Gastroesophageal sphincter (tissue), 4 donors: Measurements from ENCODE around the gene ZNG1C. TPM values are rescaled to one million over a fixed set of nuclear protein-coding genes. Genes with fewer than 3 reads are reported as not detected.
"Not testable (repeated sequence)": the region's sequence is repeated elsewhere in the genome, so short reads cannot be mapped to it uniquely, and the experiment has no call there.

Experiments
- ATAC-seq: fragments of 150-250 bp; one replicate; pipeline ENCODE4 v1.9.1; 2016; ENCODE audit warnings: mild to moderate bottlenecking, moderate library complexity
- H3K27ac ChIP-seq, 4 donors: fragments of 200-600 bp; sonication (generic) in 3 of 4; 1 replicate in 3 of 4; 2 replicates in 1 of 4; pipeline ENCODE4 v1.5.1; 2016 to 2019
- H3K27me3 ChIP-seq: fragments of 200-600 bp; sonication (generic); one replicate; pipeline ENCODE4 v1.5.1; 2019
- H3K36me3 ChIP-seq, 2 donors: fragments of 200-600 bp; sonication (generic); one replicate each; pipeline ENCODE4 v1.5.1; 2019; ENCODE audit warnings: control low read depth in 1 of 2
- H3K4me1 ChIP-seq, 3 donors: fragments of 200-600 bp; sonication (generic); 1 replicate in 2 of 3; 2 replicates in 1 of 3; pipeline ENCODE4 v1.5.1; 2016 to 2019; ENCODE audit warnings: control low read depth in 2 of 3
- H3K4me3 ChIP-seq, 2 donors: fragments of 200-600 bp; sonication (generic); one replicate each; pipeline ENCODE4 v1.5.1; 2019; ENCODE audit warnings: mild to moderate bottlenecking in 1 of 2, moderate library complexity in 1 of 2
- H3K9me3 ChIP-seq, 3 donors: fragments of 200-600 bp; sonication (generic); one replicate each; pipeline ENCODE4 v1.5.1; 2017 to 2019; ENCODE audit warnings: control low read depth in 2 of 3
- CTCF ChIP-seq, 4 experiments: fragments of 200-600 bp in 2 of 4; fragments of 450-650 bp in 2 of 4; sonication (generic) in 1 of 4; IDR thresholded peaks; one replicate each; pipeline ENCODE4 v1.5.1; 2017 to 2019; ENCODE audit warnings: antibody characterized with exemption in 4 of 4, mild to moderate bottlenecking in 2 of 4, moderate library complexity in 2 of 4
- WGBS, 2 donors: methylation state at CpG; one replicate each; pipeline ENCODE4 v1.1.5; 2018; ENCODE audit warnings: low coverage in 1 of 2; 5-methylcytosine and 5-hydroxymethylcytosine counted together
- total RNA-seq, 4 donors: library from RNA; depleted of rRNA; stranded (reverse); fragments of >200 nt; gene quantifications; one replicate each; pipeline ENCODE4 v1.1.0, GENCODE V29; 2016

ZNG1C gene
- total RNA-seq, 4 donors from 2014 or later = 11.5 to 24.5 (median 15.0) TPM

- not testable (repeated sequence) for H3K4me1 ChIP-seq, H3K4me3 ChIP-seq, ATAC-seq, H3K36me3 ChIP-seq, H3K27ac ChIP-seq, H3K9me3 ChIP-seq
- WGBS, 2 donors = no CpG with 5 or more reads among the region's 20 CpGs
- H3K27me3 ChIP-seq = peaks cover 11% of the 10 kb centered on the region
Measured at GRCh38 chr9:68324518-68324917, 82.7 kb downstream of the ZNG1C start.

GRCh38 chr9:68329106-68329505 is 87.3 kb downstream of the ZNG1C start:
- not testable (repeated sequence) for H3K27me3 ChIP-seq, H3K27ac ChIP-seq, H3K36me3 ChIP-seq, H3K4me3 ChIP-seq, H3K4me1 ChIP-seq, H3K9me3 ChIP-seq, ATAC-seq
- 58 to 76% methylated on average over 2 of the region's 4 CpGs for WGBS, 2 donors

- not testable (repeated sequence) for H3K4me3 ChIP-seq, H3K9me3 ChIP-seq, H3K4me1 ChIP-seq, ATAC-seq, H3K27me3 ChIP-seq, H3K36me3 ChIP-seq, H3K27ac ChIP-seq
- 86 to 100% methylated on average over 1 to 4 of the region's 11 CpGs for WGBS, 2 donors
Measured at GRCh38 chr9:68330531-68331173, 88.9 kb downstream of the ZNG1C start.

- not testable (repeated sequence) for ATAC-seq, H3K36me3 ChIP-seq, H3K27ac ChIP-seq, H3K4me3 ChIP-seq, H3K9me3 ChIP-seq, H3K27me3 ChIP-seq, H3K4me1 ChIP-seq
- no CpG with 5 or more reads among the region's 1 CpG for WGBS, 2 donors
Measured at GRCh38 chr9:68332122-68332521, 90.3 kb downstream of the ZNG1C start.

- H3K36me3 ChIP-seq, H3K27me3 ChIP-seq, H3K4me1 ChIP-seq, H3K9me3 ChIP-seq, ATAC-seq, H3K4me3 ChIP-seq, H3K27ac ChIP-seq: not testable (repeated sequence)
- no CpG with 5 or more reads among the region's 3 CpGs for WGBS, 2 donors
Measured at GRCh38 chr9:68335935-68336334, 94.2 kb downstream of the ZNG1C start.

- ATAC-seq, H3K27me3 ChIP-seq: not testable (repeated sequence)
Measured at GRCh38 chr9:68336639-68337339, 95.0 kb downstream of the ZNG1C start.

GRCh38 chr9:68338000-68338399 is 96.2 kb downstream of the ZNG1C start:
- H3K4me1 ChIP-seq, H3K27ac ChIP-seq, H3K4me3 ChIP-seq, H3K27me3 ChIP-seq, H3K9me3 ChIP-seq, H3K36me3 ChIP-seq, ATAC-seq: not testable (repeated sequence)
- 80% methylated on average over 2 of the region's 7 CpGs; no CpG with 5 or more reads in 1 of the 2 donors for WGBS, 2 donors

More at GRCh38 chr9:68336639-68337339, 95.0 kb downstream of the ZNG1C start:
- not testable (repeated sequence) for H3K36me3 ChIP-seq, H3K4me3 ChIP-seq, H3K4me1 ChIP-seq, H3K9me3 ChIP-seq, H3K27ac ChIP-seq
- whole genome bisulfite sequencing, 2 donors = 66% methylated on average over 4 of the region's 10 CpGs; no CpG with 5 or more reads in 1 of the 2 donors

- peak in 1 of 4 experiments; percentile 36 for TF ChIP-seq CTCF (IDR thresholded peaks at IDR 0.05)
- 0% methylated on average over 3 of the region's 10 CpGs; no CpG with 5 or more reads in 1 of the 2 donors for WGBS, 2 donors
Measured at GRCh38 chr9:68342265-68343025, 100.7 kb downstream of the ZNG1C start.

GRCh38 chr9:68343242-68343641 is 101.5 kb downstream of the ZNG1C start:
- WGBS, 2 donors = 43 to 71% methylated on average over 1 to 3 of the region's 4 CpGs
- H3K36me3 ChIP-seq, ATAC-seq, H3K4me1 ChIP-seq, H3K27ac ChIP-seq, H3K4me3 ChIP-seq, H3K27me3 ChIP-seq, H3K9me3 ChIP-seq: not testable (repeated sequence)

More at GRCh38 chr9:68342265-68343025, 100.7 kb downstream of the ZNG1C start:
- H3K27me3 ChIP-seq, H3K27ac ChIP-seq, H3K36me3 ChIP-seq, H3K9me3 ChIP-seq, H3K4me1 ChIP-seq, H3K4me3 ChIP-seq: not testable (repeated sequence)
- peak; percentile 76 for ATAC-seq

- H3K27me3 ChIP-seq, H3K4me3 ChIP-seq, H3K36me3 ChIP-seq, H3K4me1 ChIP-seq, H3K9me3 ChIP-seq, H3K27ac ChIP-seq: not testable (repeated sequence)
- peak; percentile 52 for ATAC-seq
- WGBS, 2 donors = 100% methylated on average over 1 of the region's 4 CpGs; no CpG with 5 or more reads in 1 of the 2 donors
Measured at GRCh38 chr9:68343992-68344391, 102.2 kb downstream of the ZNG1C start.
